ENCODE results near the gene CASTOR1.

DNA sequence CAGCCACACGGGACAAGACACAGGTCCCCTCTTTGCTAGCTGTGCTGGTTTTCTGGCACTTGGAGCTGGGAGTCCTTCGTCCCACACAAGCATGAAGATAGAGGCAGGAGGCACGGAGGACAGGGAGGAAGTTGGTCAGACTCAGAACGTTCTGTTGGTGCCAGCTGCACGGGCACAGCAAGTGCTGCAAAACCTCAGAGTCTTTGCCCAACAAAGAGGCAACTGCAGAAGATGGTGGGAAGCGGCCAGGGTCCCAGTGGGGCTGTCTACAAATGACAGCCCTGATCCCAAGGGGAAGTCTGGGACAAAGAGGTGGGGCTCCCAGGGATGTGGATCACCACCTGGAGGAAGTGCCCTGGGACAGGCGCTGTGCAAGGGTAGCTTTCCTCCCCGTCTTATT lies 13.3 kb downstream of the CASTOR1 start:
- TF ChIP-seq, protein P1, sequence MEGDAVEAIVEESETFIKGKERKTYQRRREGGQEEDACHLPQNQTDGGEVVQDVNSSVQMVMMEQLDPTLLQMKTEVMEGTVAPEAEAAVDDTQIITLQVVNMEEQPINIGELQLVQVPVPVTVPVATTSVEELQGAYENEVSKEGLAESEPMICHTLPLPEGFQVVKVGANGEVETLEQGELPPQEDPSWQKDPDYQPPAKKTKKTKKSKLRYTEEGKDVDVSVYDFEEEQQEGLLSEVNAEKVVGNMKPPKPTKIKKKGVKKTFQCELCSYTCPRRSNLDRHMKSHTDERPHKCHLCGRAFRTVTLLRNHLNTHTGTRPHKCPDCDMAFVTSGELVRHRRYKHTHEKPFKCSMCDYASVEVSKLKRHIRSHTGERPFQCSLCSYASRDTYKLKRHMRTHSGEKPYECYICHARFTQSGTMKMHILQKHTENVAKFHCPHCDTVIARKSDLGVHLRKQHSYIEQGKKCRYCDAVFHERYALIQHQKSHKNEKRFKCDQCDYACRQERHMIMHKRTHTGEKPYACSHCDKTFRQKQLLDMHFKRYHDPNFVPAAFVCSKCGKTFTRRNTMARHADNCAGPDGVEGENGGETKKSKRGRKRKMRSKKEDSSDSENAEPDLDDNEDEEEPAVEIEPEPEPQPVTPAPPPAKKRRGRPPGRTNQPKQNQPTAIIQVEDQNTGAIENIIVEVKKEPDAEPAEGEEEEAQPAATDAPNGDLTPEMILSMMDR (IDR thresholded peaks at IDR 0.05): no peak
- TF ChIP-seq POLR2A (IDR thresholded peaks at IDR 0.05): no peak
